OCI-LY7 (cell line): ENCODE data around the gene TMEM217. TPM values are rescaled to one million over a fixed set of nuclear protein-coding genes. Genes with fewer than 3 reads are reported as not detected.

Source experiments
- BruUV-seq: library from RNA; stranded (reverse); fragments of 400-500 nt; replicated peaks from 2 replicates; lab custom pipeline; 2021; lab: Mats Ljungman, UMichigan
- CTCF ChIA-PET: fragments of 300-600 bp; sonication (Branson Sonifier 250); formaldehyde crosslinking; loops from one replicate; lab custom pipeline; 2022; ENCODE audit warnings: antibody characterized with exemption; ENCODE audit not compliant: unreplicated experiment; lab: Charles Lee
- POLR2A ChIA-PET: fragments of 300-600 bp; sonication (Branson Sonifier 250); formaldehyde crosslinking; loops from one replicate; lab custom pipeline; 2022; ENCODE audit warnings: antibody characterized with exemption; lab: Charles Lee
- DNase-seq: peaks from one replicate; pipeline ENCODE4 v3.0.0-alpha.2; 2015; ENCODE audit warnings: low spot score
- H2AFZ ChIP-seq: fragments of 200-600 bp; sonication (generic), shearing (Covaris generic); 2 replicates; pipeline ENCODE4 v1.6.1; 2014; ENCODE audit warnings: mild to moderate bottlenecking, antibody characterized with exemption, low read length, moderate library complexity
- H3K27ac ChIP-seq: fragments of 200-600 bp; sonication (generic); 2 replicates; pipeline ENCODE4 v1.5.1; 2014; ENCODE audit warnings: mixed run types, low read depth, mild to moderate bottlenecking, moderate library complexity, low read length, inconsistent platforms; ENCODE audit not compliant: poor library complexity, severe bottlenecking
- H3K36me3 ChIP-seq: fragments of 200-600 bp; sonication (generic); 2 replicates; pipeline ENCODE4 v1.6.1; 2014; ENCODE audit warnings: mild to moderate bottlenecking, antibody characterized with exemption, low read length, moderate library complexity, mixed read lengths; ENCODE audit not compliant: insufficient read depth
- H3K4me1 ChIP-seq: fragments of 200-600 bp; sonication (generic); 2 replicates; pipeline ENCODE4 v1.5.1; 2014; ENCODE audit warnings: mild to moderate bottlenecking, low read length; ENCODE audit not compliant: insufficient read depth, poor library complexity, severe bottlenecking
- H3K4me2 ChIP-seq: fragments of 200-600 bp; sonication (generic); 2 replicates; pipeline ENCODE4 v1.6.1; 2014; ENCODE audit warnings: mild to moderate bottlenecking, low read length
- H3K4me3 ChIP-seq: fragments of 200-600 bp; sonication (generic); 2 replicates; pipeline ENCODE4 v1.5.1; 2014; ENCODE audit warnings: mild to moderate bottlenecking, low read depth, low read length; ENCODE audit not compliant: poor library complexity, severe bottlenecking
- H3K79me2 ChIP-seq: fragments of 200-600 bp; sonication (generic); 2 replicates; pipeline ENCODE4 v1.6.1; 2016; ENCODE audit warnings: low read depth, mild to moderate bottlenecking, low read length, moderate library complexity, mixed read lengths; ENCODE audit not compliant: insufficient read depth
- H3K9me2 ChIP-seq: fragments of 200-600 bp; sonication (generic); 2 replicates; pipeline ENCODE4 v1.6.1; 2016; ENCODE audit warnings: mild to moderate bottlenecking, low read length, mixed read lengths; ENCODE audit not compliant: insufficient read depth
- H3K9me3 ChIP-seq: fragments of 200-600 bp; sonication (generic); 2 replicates; pipeline ENCODE4 v1.6.1; 2014; ENCODE audit warnings: mild to moderate bottlenecking, mixed run types, low read length, mixed read lengths
- H4K20me1 ChIP-seq: fragments of 200-600 bp; sonication (generic); 2 replicates; pipeline ENCODE4 v1.6.1; 2014; ENCODE audit warnings: mild to moderate bottlenecking, antibody characterized with exemption, low read length, moderate library complexity, mixed read lengths; ENCODE audit not compliant: insufficient read depth
- EZH2phosphoT487 ChIP-seq: fragments of 200-600 bp; sonication (generic); IDR thresholded peaks from 2 replicates; pipeline ENCODE4 v1.6.1; 2018; ENCODE audit warnings: low read depth, borderline replicate concordance, mild to moderate bottlenecking, mixed run types, antibody characterized with exemption, low read length, moderate library complexity, mixed read lengths
- intact Hi-C: fragments of 100-400 bp; cut with micrococcal nuclease; formaldehyde crosslinking; loops from one replicate; pipeline ENCODE4 v1.10.0; 2022; ENCODE audit not compliant: unreplicated experiment
- total RNA-seq, 2 experiments: library from RNA; depleted of rRNA in 1 of 2; stranded (reverse); fragments of >200 nt in 1 of 2; shearing (Covaris generic) in 1 of 2; gene quantifications; 2 replicates each; pipeline ENCODE4 v1.2.3, GENCODE V29; 2014 to 2022
- TF ChIP-seq, protein P1 (sequence below): fragments of 200-600 bp; sonication (generic); conservative IDR thresholded peaks from 2 replicates; pipeline ENCODE4 v1.5.1; 2014; ENCODE audit warnings: mild to moderate bottlenecking, antibody characterized with exemption, low read length, moderate library complexity, mixed read lengths

Gene TMEM217
- total RNA-seq, 2 experiments from 2014 or later, result 0.34 TPM; not detected in 1

DNA sequence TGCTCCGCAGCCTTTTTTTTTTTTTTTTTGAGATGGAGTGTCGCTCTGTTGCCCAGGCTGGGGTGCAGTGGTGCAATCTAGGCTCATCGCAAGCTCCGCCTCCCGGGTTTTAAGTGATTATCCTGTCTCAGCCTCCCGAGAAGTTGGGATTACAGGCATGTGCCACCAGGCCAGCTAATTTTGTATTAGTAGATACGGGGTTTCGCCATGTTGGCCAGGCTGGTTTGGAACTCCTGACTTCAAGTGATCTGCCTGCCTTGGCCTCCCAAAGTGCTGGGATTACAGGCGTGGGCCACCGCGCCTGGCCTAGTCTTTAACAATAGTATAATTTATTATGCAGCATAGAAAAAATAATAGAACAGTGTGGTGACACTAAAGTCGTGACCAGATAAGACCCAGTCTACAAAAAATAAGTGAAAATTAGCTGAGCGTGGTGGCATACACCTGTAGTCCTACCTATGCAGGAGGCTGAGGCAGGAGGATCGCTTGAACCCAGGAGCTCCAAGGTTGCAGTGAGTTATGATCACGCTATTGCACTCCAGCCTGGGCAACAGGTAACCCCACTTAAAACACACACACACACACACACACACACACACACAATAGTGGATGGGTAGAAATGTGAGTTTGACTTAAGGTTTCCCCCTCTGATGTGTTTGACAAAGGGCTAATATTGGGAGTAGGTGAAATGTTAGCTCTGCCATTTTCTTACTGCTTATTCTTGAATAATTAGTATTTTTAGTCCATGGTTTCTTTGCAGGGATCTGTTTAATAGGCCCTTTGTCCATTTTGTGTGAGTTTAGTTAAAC lies 81.5 kb downstream of the TMEM217 start:
- peaks cover 13% of the 10 kb centered on the region for H4K20me1 ChIP-seq
- BruUV-seq, result no TSS peak
- H3K36me3 ChIP-seq, result peaks cover 50% of the 10 kb centered on the region
- H3K79me2 ChIP-seq, result peaks cover 12% of the 10 kb centered on the region; the same call in 1 of the 2 replicates
- no peaks in the 10 kb centered on the region for H3K9me2 ChIP-seq
- H3K27ac ChIP-seq, result no peak overlapping the region
- no peak overlapping the region for H3K4me3 ChIP-seq
- intact Hi-C loops, result loop anchor here (10.0 kb wide), 1 partner anchor 412 kb away; no protein-coding TSS in a partner anchor
- DNase-seq, result no peak
- no peak for TF ChIP-seq EZH2phosphoT487
- TF ChIP-seq, protein P1, sequence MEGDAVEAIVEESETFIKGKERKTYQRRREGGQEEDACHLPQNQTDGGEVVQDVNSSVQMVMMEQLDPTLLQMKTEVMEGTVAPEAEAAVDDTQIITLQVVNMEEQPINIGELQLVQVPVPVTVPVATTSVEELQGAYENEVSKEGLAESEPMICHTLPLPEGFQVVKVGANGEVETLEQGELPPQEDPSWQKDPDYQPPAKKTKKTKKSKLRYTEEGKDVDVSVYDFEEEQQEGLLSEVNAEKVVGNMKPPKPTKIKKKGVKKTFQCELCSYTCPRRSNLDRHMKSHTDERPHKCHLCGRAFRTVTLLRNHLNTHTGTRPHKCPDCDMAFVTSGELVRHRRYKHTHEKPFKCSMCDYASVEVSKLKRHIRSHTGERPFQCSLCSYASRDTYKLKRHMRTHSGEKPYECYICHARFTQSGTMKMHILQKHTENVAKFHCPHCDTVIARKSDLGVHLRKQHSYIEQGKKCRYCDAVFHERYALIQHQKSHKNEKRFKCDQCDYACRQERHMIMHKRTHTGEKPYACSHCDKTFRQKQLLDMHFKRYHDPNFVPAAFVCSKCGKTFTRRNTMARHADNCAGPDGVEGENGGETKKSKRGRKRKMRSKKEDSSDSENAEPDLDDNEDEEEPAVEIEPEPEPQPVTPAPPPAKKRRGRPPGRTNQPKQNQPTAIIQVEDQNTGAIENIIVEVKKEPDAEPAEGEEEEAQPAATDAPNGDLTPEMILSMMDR, result no peak
- H3K4me2 ChIP-seq, result no peak overlapping the region
- no peaks in the 10 kb centered on the region for H3K9me3 ChIP-seq
- H2AFZ ChIP-seq, result no peak overlapping the region
- H3K4me1 ChIP-seq, result peaks cover 14% of the 10 kb centered on the region
- CTCF ChIA-PET, result interaction anchor here (0.6 to 1.2 kb wide), 4 partner anchors 31 to 125 kb away, joined by 3 to 7 read pairs (median 4); no protein-coding TSS in a partner anchor
- POLR2A ChIA-PET, result interaction anchor here (1.2 to 1.6 kb wide), 3 partner anchors 19 to 125 kb away, joined by 3 to 6 read pairs (median 5); no protein-coding TSS in a partner anchor

- Histone ChIP-seq H3K4me1 (peaks cover 14% of the 10 kb centered on the region), H3K4me3 (no peak overlapping the region), H3K79me2 (peaks cover 20% of the 10 kb centered on the region; the same call in 1 of the 2 replicates), H3K27ac (no peak overlapping the region), H3K9me2 (no peaks in the 10 kb centered on the region), H2AFZ (no peak overlapping the region), H3K9me3 (no peaks in the 10 kb centered on the region), H3K4me2 (no peak overlapping the region), H4K20me1 (peaks cover 13% of the 10 kb centered on the region), H3K36me3 (peaks cover 55% of the 10 kb centered on the region)
- BruUV-seq, result no TSS peak
- TF ChIP-seq EZH2phosphoT487, result no peak
- TF ChIP-seq, protein P1, result no peak
- intact Hi-C loops, result loop anchor here (10.0 kb wide), 1 partner anchor 411 kb away; no protein-coding TSS in a partner anchor
- no peak for DNase-seq
- ChIA-PET CTCF (interaction anchor here (0.6 to 1.7 kb wide), 4 partner anchors 32 to 125 kb away, joined by 4 to 7 read pairs (median 4); no protein-coding TSS in a partner anchor), POLR2A (interaction anchor here (0.7 to 1.6 kb wide), 5 partner anchors 19 to 125 kb away, joined by 3 to 6 read pairs (median 3); no protein-coding TSS in a partner anchor)
Observed at GRCh38 chr6:37175332-37176267, 82.3 kb downstream of the TMEM217 start.
